Type B pancreatic cell (in vitro differentiated cells): ENCODE results near the gene BCAS3. TPM values are rescaled to one million over a fixed set of nuclear protein-coding genes. Genes with fewer than 3 reads are reported as not detected.

ENCODE experiments used
- DNase-seq: peaks from one replicate; pipeline ENCODE4 v3.0.0; 2021; ENCODE audit warnings: mixed read lengths; ENCODE audit not compliant: unreplicated experiment; ENCODE audit errors: extremely low spot score
- H3K27ac Mint-ChIP-seq: 2 replicates; pipeline ENCODE4 v1.8.0; 2021; ENCODE audit warnings: mild to moderate bottlenecking, mixed read lengths
- H3K27me3 Mint-ChIP-seq: 2 replicates; pipeline ENCODE4 v1.8.0; 2021; ENCODE audit warnings: mixed read lengths
- H3K36me3 Mint-ChIP-seq: 2 replicates; pipeline ENCODE4 v1.8.0; 2021; ENCODE audit warnings: mixed read lengths
- H3K4me1 Mint-ChIP-seq: one replicate; pipeline ENCODE4 v1.8.0; 2021; ENCODE audit warnings: mixed read lengths; ENCODE audit not compliant: unreplicated experiment
- H3K4me3 Mint-ChIP-seq: 2 replicates; pipeline ENCODE4 v1.8.0; 2021; ENCODE audit warnings: mild to moderate bottlenecking, mixed read lengths
- H3K9me3 Mint-ChIP-seq: 2 replicates; pipeline ENCODE4 v1.8.0; 2021; ENCODE audit warnings: mixed read lengths
- CTCF ChIP-seq: fragments of 200-600 bp; sonication (generic); conservative IDR thresholded peaks from 2 replicates; pipeline ENCODE4 v1.5.0; 2021; ENCODE audit warnings: antibody characterized with exemption, mild to moderate bottlenecking
- total RNA-seq: library from RNA; stranded (reverse); gene quantifications from 2 replicates; pipeline ENCODE4 v1.2.1, GENCODE V29; 2021; ENCODE audit warnings: low replicate concordance

BCAS3 gene
- total RNA-seq, 1 donor from 2014 or later = 23.0 TPM

DNA sequence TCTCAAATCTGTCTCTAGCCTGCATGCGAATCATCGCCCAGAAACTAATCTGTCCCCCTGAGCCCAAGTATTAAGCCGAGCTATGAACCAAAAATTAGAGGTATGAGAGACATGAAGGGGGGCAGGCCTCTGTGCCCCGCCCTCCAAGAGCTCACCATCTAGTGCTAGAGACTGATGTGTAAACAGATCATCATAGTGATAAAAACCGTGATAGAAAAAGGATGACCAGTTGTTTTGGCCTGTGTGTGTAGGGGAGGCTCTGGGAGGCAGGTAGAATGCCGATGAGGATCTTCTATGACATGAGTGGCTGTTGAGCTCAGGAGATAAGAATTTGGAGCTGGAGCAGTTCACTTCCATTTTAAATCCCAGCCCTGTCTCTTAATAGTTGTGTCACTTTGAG lies 632.9 kb downstream of the BCAS3 start:
- no peak for TF ChIP-seq CTCF
- no peak overlapping the region for H3K27ac Mint-ChIP-seq
- no peaks in the 10 kb centered on the region for H3K27me3 Mint-ChIP-seq
- peaks cover 46% of the 10 kb centered on the region for H3K4me1 Mint-ChIP-seq
- DNase-seq = no peak
- no peaks in the 10 kb centered on the region for H3K36me3 Mint-ChIP-seq
- H3K4me3 Mint-ChIP-seq = no peak overlapping the region
- H3K9me3 Mint-ChIP-seq = no peaks in the 10 kb centered on the region

- peaks cover 3% of the 10 kb centered on the region for H3K36me3 Mint-ChIP-seq
- H3K27ac Mint-ChIP-seq = no peak overlapping the region
- H3K4me3 Mint-ChIP-seq = no peak overlapping the region
- H3K4me1 Mint-ChIP-seq = peaks cover 46% of the 10 kb centered on the region
- H3K9me3 Mint-ChIP-seq = no peaks in the 10 kb centered on the region
- TF ChIP-seq CTCF = no peak
- no peak for DNase-seq
- peaks cover 5% of the 10 kb centered on the region for H3K27me3 Mint-ChIP-seq
These were observed 635.0 kb downstream of the BCAS3 start for GRCh38 chr17:61312406-61313295.

DNA sequence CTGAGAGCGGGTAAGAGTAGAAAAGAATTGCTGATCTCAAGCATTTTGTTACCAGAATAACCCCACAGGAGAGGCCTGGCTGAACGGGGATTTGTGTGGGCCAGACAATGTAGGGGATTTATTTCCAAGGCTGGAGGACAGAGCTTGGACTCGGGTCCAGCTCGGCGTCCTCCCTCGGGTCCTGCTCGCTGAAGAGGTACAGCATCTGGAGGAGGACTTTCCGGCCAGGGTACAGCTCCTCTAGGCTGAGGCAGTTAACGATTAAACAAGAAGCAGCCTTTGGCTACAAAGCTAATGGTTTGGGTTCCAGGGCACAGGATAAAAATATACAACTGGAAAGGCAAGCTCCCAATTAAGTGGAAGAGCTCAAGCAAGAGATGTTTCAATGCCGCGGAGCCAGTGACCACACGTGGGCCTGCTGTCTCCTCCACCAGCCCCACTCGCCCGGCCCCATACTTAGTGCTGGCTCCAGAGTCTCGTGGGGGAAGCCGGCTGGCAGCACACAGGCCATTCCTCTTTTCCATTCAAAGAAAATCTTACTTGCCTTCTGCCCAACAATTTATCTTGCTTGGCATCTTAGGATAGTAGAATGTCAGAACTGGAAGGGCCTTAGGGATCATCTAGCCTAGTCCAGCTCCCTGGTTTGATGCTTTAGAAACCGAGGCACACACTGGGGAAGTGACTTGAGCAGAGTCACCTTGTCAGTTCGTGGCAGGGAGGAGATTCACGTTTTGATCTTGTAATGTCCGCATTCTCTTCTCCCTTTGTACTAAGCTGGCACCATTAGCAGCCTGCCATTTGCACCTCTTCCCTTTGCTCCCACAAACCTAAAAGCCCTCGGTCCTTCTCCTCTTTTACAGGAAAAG lies 636.0 kb downstream of the BCAS3 start:
- H3K4me1 Mint-ChIP-seq = peaks cover 41% of the 10 kb centered on the region

GRCh38 chr17:61314368-61315078 lies 636.9 kb downstream of the BCAS3 start:
- Mint-ChIP-seq H3K27ac (peak overlapping the region; percentile 21), H3K4me1 (peaks cover 42% of the 10 kb centered on the region), H3K27me3 (peaks cover 5% of the 10 kb centered on the region), H3K4me3 (no peak overlapping the region), H3K9me3 (no peaks in the 10 kb centered on the region), H3K36me3 (peaks cover 3% of the 10 kb centered on the region)
- TF ChIP-seq CTCF = peak; percentile 36
- DNase-seq = no peak

More for the DNA sequence above, 636.0 kb downstream of the BCAS3 start:
- Mint-ChIP-seq H3K36me3 (peaks cover 3% of the 10 kb centered on the region), H3K4me3 (no peak overlapping the region), H3K9me3 (no peaks in the 10 kb centered on the region), H3K27ac (peak overlapping the region; percentile 36), H3K27me3 (peaks cover 5% of the 10 kb centered on the region)
- DNase-seq = no peak
- TF ChIP-seq CTCF = no peak

DNA sequence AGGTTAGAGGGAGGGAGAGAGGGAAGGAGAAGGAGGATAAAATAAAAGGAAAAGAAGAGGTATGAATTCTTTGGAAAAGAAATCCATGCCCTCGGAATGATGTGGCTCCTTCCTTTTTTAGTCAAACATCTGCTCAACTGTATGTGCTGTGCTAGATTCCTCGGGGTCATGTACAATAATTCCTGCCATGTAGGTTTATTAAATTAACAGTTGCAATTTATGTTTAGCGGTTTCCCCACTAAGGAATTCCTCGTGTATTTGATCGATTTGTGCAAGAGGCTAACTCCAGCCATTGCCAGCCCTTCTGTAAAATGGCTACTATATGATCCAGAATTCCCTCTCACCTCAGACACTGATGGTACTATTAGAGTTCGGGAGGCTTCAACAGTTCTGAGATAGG lies 639.0 kb downstream of the BCAS3 start:
- Mint-ChIP-seq H3K36me3 (peaks cover 3% of the 10 kb centered on the region), H3K4me3 (no peak overlapping the region), H3K27me3 (peaks cover 7% of the 10 kb centered on the region)

More for the DNA sequence above, 639.0 kb downstream of the BCAS3 start:
- Mint-ChIP-seq H3K4me1 (peaks cover 31% of the 10 kb centered on the region), H3K9me3 (no peaks in the 10 kb centered on the region), H3K27ac (no peak overlapping the region)
- no peak for TF ChIP-seq CTCF
- no peak for DNase-seq
